ENCODE measurements around the gene SYNDIG1. TPM values are rescaled to one million over a fixed set of nuclear protein-coding genes. Genes with fewer than 3 reads are reported as not detected.

Gene SYNDIG1
- total RNA-seq, result under 1 TPM in 1 of 4 donors, not detected in 3; 0.45 TPM

DNA sequence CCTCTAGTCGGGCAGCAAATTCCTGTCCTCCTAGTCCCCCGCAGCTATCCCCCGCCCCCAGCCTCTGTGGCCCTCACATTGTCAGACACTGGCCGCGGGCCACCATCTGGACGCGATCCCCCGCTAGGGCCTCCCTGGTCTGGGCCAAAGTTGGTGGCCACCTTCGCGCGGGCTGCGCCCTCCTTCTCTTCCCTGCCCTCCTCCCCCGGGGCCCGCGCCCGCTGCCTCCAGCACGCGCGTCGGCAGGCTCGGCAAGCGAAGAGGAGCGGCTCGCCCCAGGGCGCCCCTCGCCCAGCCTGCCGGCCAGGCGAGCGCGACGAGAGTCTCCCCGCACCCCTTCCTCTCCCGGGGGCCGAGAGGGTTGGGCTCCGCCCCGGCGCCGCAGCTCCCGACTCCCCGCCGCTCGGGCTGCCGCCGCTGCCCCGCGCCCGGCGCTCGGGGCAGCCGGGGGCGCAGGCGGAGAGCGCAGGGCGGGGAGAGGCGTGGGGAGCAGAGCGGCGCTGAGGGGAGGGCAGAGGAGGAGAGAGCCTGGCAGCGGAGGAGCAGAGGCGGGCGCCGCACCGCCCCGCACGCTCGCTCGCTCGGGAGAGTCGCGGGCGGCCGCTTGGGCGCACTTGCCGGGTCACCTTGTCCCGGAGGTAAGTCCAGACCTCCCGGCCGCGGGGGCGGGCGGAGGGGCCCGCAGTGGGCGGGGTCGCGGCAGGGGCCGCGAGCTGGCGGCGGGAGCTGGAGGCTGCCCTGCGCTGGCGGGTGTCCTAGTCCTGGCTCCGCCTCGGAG, at the start of gene SYNDIG1:
Gene SYNDIG1, plus strand, starts transcription at position 514 of the 778 bp plus-strand sequence. CDS start 73,469 bp downstream, outside the sequence.
- H3K4me3 ChIP-seq (ENCODE audit: low read depth, poor library complexity, severe bottlenecking), result no peak within 1 kb of the TSS
- TF ChIP-seq CTCF (IDR thresholded peaks at IDR 0.05), result no peak
- TF ChIP-seq POLR2A (IDR thresholded peaks at IDR 0.05), result no peak
- DNase-seq (ENCODE audit: low spot score in 2 of 2), result no peak
- WGBS, 2 donors, result 2% methylated on average over 17 to 43 of the region's 91 CpGs
- intact Hi-C loops (cut with DNase I; ENCODE audit: low total_unique reads), result no loop called here

GRCh38 chr20:24419786-24420185, 49.6 kb upstream of the SYNDIG1 start:
- TF ChIP-seq CTCF (IDR thresholded peaks at IDR 0.05), result no peak
- no peak for TF ChIP-seq POLR2A (IDR thresholded peaks at IDR 0.05)
- 86 to 90% methylated on average over 6 of the region's 6 CpGs for WGBS, 2 donors

GRCh38 chr20:24420567-24420966, 48.9 kb upstream of the SYNDIG1 start:
- intact Hi-C loops (cut with DNase I; ENCODE audit: low total_unique reads), result no loop called here
- 84 to 86% methylated on average over 4 of the region's 4 CpGs for WGBS, 2 donors
- TF ChIP-seq POLR2A (IDR thresholded peaks at IDR 0.05) (no peak), CTCF (IDR thresholded peaks at IDR 0.05) (no peak)

More at GRCh38 chr20:24419786-24420185, 49.6 kb upstream of the SYNDIG1 start:
- no peak for DNase-seq (ENCODE audit: low spot score in 2 of 2)
- intact Hi-C loops (cut with DNase I; ENCODE audit: low total_unique reads), result no loop called here
- no peak overlapping the region for H3K4me3 ChIP-seq (ENCODE audit: low read depth, poor library complexity, severe bottlenecking)

DNA sequence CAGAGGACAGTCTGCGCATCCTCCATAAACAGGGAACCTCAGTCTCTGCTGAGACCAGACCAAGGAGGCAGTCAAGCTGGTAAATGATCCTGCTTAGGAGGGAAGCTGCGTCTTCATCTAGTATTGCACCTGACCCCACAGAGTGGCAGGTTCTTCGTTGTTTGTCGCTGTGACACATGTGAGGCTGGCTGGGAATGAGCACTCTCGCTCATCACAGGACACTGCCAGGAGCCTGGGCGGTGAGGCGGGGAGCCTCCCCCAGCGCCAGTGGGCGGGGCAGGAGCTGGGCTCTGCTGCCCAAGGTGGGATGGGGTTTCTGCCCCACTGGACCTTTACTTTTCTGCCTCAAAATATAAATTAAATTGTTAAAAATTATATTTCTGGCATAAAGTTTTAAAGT, 48.4 kb upstream of the SYNDIG1 start:
- WGBS, 2 donors, result 75 to 86% methylated on average over 9 of the region's 9 CpGs
- no peak for DNase-seq (ENCODE audit: low spot score in 2 of 2)
- no peak overlapping the region for H3K4me3 ChIP-seq (ENCODE audit: low read depth, poor library complexity, severe bottlenecking)
- TF ChIP-seq CTCF (IDR thresholded peaks at IDR 0.05) (no peak), POLR2A (IDR thresholded peaks at IDR 0.05) (no peak)
- intact Hi-C loops (cut with DNase I; ENCODE audit: low total_unique reads), result no loop called here

More at GRCh38 chr20:24420567-24420966, 48.9 kb upstream of the SYNDIG1 start:
- H3K4me3 ChIP-seq (ENCODE audit: low read depth, poor library complexity, severe bottlenecking), result no peak overlapping the region
- DNase-seq (ENCODE audit: low spot score in 2 of 2), result no peak

DNA sequence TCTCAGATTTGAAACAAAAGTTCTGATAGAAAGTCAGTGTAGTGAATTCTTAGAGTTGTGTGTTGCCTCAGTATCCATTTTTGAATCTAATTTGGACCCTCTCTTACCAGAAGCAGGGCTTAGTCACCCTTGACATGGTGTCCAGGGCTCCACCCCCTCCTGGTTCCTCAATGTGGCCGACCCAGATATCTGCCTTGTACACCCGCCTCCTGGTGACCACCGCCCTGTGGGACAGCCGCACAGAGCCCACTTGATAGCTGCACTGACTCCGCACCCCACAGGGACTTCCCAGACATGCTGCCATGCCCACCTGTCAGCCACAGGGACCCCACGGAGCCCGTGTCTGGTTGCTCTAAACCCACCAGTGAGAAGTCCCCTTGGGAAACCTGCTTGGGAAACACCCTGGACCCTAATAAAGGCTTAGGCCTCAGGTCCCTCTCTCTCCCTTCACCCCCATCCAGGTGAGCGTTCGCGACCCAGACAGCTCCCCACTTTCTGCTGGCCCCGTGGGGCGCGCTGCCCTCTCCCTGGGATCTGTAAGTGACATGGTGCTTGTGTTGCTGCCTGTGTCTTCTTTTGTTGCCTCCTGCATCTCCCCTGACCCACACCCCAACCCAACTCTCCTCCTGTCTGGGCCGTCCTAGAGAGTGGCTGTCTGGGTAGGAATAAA, 47.2 kb upstream of the SYNDIG1 start:
- 90 to 93% methylated on average over 14 of the region's 14 CpGs for WGBS, 2 donors
- H3K4me3 ChIP-seq (ENCODE audit: low read depth, poor library complexity, severe bottlenecking), result no peak overlapping the region
- intact Hi-C loops (cut with DNase I; ENCODE audit: low total_unique reads), result no loop called here
- no peak for DNase-seq (ENCODE audit: low spot score in 2 of 2)
- TF ChIP-seq POLR2A (IDR thresholded peaks at IDR 0.05), result no peak
- TF ChIP-seq CTCF (IDR thresholded peaks at IDR 0.05), result no peak

Measured in lower leg skin (tissue), 4 donors.